HG03565 (cell line): Measurements from ENCODE around the gene SCYGR8.
"Not testable (repeated sequence)": the region's sequence is repeated elsewhere in the genome, so short reads cannot be mapped to it uniquely, and the experiment has no call there.

Experiments
- ATAC-seq: cut with Tn5 transposase; IDR thresholded peaks from one replicate; pipeline ENCODE4 v1.9.1; 2021; ENCODE audit warnings: mild to moderate bottlenecking, moderate library complexity; ENCODE audit not compliant: unreplicated experiment

Gene SCYGR8, protein sequence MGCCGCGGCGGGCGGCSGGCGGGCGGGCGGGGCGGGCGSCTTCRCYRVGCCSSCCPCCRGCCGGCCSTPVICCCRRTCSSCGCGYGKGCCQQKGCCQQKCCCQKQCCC

DNA sequence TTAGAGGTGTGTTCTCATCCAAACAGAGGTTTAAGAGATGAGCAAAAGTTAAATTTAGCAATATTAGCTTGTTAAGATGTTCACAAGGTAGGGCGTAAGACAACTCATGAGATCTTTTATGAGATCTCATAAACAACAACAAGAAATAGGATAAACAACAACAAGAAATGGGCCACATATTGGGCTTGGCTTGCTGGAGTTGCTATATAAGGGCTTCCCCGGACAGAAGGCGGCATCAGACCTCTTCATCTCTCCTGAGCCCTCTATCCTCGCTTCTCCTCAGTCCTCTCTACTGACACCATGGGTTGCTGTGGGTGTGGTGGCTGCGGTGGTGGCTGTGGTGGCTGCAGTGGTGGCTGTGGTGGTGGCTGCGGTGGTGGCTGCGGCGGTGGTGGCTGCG is at the start of gene SCYGR8:
TSS of gene SCYGR8 (plus strand) at position 301 of the 400 bp plus-strand sequence. CDS start at position 301, 0 bp downstream.
- ATAC-seq = no peak

DNA sequence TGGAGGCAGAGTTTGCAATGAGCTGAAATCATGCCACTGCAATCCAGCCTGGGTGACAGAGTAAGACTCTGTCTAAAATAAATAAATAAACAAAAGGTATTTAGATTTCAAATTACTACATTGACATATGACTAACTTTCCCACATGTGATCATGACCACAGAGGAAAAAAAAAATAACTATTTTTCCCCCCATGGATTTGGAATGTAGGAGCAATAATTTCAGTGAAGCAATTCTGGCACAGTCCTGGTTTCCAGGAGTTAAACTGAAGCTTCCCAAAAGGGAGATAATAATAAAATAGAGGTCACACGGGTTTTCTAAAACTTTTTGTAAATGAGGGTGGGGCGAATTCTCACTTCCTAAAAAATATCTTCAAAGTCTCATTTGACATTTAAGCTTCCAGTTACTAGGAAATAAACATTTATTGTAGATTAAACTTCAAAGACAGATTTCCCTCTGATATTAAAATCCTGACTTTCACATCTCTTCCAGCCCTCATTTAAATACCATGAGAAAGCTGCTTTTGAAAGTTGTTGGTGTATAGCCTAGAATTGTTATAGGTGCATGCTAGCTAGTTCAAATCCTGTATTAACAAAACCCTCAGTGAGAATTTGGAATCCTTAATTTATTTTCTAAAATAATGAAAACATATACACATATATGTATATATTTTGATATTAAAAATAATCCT is 48.6 kb upstream of the SCYGR8 start:
- ATAC-seq = no peak

DNA sequence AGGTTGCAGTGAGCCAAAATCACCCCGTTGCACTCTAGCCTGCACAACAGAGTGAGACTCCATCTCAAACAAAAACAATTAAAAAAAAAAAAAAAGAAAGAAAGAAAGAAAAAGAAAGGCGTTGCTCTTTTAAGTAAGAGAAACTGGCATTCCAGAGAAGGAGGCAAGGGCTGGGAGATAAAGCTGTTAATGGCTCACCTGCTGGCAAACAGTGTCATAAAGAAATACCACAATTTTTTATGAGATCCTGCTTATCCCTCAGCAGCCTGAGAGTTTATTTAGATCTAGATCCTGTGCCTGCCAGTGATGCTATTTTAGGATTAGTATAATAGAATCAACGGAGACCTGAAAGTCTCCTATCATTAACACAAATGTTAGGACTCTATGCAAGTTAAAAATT is 44.1 kb upstream of the SCYGR8 start:
- ATAC-seq = no peak

DNA sequence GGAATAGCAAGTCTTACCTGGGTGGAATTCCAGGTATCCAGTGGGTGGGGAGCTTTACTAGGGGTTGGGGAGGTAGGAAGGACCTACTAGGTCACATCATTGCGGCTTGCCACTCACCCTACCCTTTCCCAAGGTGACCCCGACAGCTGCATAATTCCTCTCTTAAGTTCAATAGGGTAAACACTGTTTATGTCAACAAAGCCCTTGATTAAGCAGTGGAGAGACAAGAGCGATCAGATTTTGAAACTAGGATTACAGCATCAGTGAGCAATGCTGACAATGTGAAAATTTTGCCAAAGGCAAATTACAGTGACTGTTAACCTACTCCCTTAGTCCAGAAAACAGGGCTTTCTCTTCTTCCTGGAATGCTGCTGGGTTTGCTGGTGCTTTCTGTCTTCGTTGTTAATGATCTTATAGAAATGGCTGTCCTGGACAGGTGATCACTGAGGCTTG is 42.4 kb upstream of the SCYGR8 start:
- ATAC-seq = no peak

DNA sequence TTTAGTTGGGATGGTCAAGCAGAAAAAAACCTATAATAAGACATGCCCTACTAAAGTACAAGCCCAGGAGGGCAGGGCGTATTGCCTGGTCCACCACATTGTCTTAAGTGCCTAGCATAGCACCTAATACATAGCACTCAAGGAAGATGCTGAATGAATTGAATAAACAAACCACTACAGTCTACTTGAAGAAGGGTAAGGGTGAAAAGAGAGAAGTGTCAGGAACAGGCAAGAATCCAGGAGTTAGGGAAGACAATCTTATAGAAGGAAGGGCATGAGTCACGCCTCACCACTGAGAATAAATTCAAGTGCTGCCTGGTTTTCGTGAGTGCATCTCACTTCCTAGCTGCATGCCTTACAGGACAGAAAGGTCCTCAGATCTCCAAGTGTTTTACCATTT is 41.7 kb upstream of the SCYGR8 start:
- no peak for ATAC-seq

DNA sequence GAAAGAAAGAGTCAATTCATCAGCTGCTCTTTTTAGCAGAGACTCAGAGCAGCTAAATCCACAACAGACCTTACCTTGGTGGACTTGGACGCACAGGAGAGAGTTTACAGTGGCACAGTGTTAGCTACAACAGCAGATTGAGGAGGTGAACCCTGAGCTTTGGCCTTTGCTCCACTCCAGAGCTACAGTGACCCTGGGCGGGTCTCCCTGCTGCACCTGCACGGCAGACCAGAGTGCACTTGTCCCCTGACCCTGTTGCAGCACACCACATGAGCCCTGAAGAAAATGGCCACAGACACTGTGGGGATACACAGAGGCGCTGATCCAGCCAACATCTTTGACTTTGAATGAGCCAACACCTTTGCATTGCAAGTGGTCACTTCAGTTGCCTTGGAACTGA is 38.8 kb upstream of the SCYGR8 start:
- no peak for ATAC-seq

DNA sequence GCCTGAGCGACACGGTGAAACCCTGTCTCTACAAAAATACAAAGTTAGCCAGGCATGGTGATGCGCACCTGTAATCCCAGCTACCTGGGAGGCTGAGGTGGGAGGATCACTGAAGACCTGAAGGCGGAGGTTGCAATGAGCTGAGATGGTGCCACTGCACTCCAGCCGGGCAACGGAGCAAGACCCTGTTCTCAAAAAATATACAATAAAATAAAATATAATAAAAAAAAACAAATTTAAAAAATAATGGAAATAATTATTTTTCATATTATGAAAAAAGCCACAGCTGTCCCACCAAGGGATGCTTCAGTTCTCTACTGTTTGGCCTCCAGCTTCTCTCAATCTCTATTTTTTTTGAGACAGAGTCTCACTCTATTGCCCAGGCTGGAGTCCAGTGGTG is 38.3 kb upstream of the SCYGR8 start:
- ATAC-seq = no peak

DNA sequence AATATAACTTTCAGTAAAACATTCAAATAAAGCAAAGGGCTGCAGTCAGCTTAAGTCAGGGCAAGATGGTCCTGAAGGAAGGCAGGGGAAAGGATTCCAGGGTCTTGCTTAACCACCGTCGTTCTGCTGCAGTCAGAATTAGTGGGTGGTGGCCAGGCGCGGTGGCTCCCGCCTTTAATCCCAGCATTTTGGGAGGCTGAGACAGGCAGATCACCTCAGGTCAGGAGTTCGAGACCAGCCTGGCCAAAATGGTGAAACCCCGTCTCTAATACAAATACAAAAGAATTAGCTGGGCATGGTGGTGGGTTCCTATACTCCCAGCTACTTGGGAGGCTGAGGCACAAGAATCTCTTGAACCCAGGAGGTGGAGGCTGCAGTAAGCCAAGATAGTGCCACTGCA is 34.7 kb upstream of the SCYGR8 start:
- no peak for ATAC-seq

DNA sequence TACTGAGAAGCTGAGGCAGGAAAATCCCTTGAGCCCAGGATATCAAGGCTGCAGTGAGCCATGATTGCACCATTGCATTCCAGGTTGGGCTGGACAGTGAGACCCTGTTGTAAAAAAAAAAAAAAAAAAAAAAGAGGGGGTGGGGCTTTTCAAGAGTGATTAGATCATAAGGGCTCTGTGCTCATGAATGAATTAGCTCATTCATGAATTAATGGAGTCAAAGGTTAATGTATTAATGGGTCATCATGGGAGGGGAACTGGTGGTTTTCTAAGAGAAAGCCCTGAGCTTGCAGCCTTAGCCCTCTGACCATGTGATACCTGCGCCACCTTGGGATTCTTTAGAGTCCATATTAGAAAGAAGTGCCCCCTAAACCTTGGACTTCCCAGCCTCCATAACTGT is 32.4 kb upstream of the SCYGR8 start:
- no peak for ATAC-seq

DNA sequence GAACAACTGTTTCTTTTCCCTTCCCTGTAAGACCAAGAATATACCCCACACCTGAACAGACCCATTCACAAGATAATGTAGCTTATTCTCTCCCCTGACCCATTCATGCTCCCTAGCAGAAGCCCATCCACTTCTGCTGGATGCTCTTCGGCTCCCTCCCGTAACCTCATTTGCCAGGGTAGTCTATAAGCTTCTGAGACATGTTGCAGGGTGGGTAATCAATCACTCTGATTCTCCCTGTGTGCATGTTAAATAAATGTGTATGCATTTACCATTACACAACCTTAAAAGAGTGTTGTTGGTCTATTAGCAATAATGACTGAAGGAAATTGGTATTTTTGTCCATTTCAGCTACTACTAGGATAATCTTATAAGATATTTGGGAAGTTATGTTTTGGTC is 29.2 kb upstream of the SCYGR8 start:
- no peak for ATAC-seq

DNA sequence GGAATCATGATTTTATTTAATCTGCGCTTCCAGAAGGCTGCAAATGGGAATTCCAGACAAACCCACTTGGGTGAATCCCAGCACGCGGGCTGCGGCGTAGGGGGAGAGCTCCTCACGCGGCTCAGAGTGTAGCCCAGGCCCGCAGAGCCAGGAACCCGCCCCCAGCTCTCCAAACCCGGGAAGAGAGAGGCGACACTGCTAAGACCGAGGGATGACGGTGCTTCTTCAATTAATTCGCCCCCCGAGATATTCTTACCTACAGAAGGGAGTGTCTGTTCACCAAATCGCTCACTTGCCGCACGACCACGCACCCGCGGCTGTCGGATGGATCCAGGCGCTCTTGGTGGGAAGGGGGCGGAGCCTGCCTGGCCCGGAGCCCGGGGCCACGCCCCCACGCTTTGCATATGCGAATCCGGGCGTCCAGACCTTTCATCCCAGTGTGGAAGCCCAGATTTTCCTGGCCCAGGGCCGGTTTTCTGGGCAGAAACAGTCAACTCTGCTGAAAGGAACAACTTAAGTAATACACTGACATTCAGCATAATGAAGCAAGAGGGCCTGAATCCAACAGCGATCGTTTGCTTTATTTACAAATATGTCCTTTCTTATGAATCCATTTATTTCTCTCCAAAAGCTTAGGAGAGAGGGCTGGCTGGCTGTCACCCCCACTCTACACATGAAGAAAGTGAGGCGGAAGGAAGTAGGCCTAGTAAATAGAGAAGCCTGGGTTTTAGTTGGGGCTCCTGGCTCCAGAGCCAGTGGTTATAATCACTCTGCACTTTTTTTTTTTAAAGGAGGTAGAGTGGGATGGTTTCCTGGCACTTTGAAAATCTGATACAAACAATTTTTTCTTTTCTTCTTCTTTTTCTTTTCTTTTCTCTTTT is 27.8 kb upstream of the SCYGR8 start, which contains the start of gene SLC19A3:
TSS of gene SLC19A3 (minus strand) at position 342 of the 881 bp plus-strand sequence. CDS start 15,710 bp downstream, outside the sequence.
- no peak for ATAC-seq

DNA sequence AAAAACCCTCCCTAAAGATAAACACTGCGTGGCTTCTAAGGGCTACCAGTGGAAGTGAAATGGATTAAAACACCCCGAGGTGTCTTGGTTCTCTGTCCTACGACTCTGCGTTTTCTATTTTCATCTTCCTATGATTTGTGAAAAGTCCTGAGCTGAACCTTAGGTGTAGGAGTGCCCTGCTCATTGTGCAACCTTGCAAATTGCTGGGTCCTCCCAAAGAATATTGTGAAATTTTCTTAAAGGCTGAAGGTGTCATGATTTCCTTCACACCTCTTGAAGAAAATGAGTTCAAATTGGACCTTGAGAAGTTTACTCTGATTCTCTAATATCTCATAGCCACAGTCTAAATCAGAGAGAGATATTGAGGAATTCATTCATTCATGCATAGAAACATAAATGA is 26.1 kb upstream of the SCYGR8 start:
- ATAC-seq = no peak

DNA sequence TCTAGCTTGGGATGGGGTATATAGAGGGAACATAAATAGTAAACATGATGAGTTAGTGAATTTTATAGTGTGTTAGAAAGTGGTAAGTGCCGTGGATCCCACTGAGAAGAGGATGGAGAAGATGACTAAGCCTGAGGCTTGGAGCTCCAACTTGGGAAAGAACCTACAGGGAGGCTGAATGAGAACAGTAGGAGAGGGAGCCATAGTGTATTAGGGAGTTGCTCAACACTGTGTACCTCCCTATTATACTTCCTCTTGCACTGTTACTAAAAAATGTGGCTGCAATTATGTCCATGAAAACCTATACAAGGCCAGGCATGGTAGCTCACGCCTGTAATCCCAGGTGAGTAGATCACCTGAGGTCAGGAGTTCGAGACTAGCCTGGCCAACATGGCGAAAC is 25.0 kb upstream of the SCYGR8 start:
- no peak for ATAC-seq

DNA sequence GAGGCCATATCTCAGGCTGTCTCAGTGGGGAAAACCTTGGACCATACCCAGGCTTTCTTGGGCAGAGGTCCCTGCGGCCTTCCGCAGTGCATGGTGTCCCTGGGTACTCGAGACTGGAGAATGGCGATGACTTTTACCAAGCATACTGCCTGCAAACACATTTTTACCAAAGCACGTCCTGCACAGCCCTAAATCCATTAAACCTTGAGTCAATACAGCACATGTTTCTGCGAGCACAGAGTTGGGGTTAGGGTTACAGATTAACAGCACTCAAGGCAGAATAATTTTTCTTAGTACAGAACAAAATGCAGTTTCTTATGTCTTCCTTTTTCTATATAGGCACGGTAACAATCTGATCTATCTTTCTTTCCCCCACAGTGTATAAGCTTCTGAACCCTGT is 22.9 kb upstream of the SCYGR8 start:
- ATAC-seq = not testable (repeated sequence)

DNA sequence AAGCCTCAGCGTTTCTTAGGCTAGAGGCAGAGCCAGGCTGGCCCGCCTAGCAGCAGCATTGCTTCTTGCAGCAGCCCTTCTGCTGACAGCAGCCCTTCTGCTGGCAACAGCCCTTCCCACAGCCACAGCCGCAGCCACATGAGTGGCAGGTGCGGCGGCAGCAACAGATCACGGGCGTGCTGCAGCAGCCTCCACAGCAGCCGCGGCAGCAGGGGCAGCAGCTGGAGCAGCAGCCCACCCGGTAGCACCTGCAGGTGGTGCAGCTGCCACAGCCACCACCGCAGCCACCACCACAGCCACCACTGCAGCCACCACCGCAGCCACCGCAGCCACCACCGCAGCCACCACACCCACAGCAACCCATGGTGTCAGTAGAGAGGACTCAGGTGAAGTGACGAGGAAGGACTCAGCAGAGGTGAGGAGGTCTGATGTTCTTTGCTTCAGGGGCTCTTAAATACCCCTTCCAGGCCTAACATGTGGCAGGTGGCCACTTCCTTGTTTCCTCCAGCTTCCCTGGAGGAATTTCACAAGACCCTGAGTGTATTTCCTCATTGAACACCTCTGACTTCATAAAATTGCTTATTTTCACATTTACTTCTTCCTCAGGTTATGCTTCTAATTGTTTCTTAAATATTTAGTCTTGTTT is 21.2 kb upstream of the SCYGR8 start, which contains the start of gene SCYGR6:
TSS of gene SCYGR6 (minus strand) at position 364 of the 646 bp plus-strand sequence. CDS start at position 364, 0 bp downstream.
- ATAC-seq = no peak

DNA sequence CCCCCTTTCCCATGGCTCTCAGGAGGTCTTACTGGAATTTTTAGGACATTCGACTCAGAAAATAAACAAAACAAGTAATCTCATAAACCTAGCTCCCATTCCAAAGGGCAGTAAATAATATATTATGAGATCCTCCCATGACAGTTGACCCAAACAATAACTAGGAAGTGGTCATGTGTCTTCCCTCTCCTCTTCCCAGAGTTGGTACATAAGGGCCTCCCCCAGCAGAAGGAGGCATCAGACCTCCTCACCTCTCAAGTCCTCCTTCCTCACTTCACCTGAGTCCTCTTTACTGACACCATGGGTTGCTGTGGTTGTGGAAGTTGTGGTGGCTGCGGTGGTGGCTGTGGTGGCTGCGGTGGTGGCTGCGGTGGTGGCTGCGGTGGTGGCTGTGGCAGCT is 17.7 kb upstream of the SCYGR8 start, which contains the start of gene SCYGR7:
TSS of gene SCYGR7 (plus strand) at position 301 of the 400 bp plus-strand sequence. CDS start at position 301, 0 bp downstream.
- no peak for ATAC-seq

DNA sequence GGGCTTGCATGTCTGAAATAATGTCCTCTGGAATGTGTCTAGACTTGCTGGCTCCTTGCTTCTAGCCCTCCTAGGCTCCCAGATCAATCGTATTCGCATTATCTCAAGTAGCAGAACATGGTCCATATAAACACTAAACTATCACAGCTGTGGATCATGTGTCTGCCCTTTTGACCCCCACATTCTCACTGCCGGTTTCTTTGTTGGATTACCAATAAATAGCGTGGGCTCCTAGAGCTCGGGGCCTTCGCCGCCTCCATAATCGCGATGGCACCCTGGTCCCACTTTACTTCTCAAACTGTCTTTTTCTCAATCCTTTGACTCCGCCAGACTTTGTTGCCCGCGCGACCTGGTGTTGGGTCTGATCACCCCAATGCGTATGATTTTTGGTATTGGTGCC is 6.3 kb upstream of the SCYGR8 start:
- ATAC-seq = no peak

DNA sequence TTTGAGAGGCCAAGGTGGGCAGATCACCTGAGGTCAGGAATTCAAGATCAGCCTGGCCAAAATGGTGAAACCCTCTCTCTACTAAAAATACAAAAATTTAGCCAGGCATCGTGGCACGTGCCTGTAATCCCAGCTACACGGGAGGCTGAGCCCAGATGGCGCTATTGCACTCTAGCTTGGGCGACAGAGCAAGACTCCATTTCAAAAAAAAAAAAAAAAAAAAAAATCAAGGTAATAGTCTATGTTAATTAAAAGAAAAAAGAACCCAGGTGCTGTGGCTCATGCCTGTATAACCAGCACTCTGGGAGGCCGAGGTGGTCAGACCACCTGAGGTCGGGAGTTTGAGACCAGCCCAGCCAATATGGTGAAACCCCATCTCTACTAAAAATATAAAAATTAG is 5.0 kb upstream of the SCYGR8 start:
- ATAC-seq = not testable (repeated sequence)

DNA sequence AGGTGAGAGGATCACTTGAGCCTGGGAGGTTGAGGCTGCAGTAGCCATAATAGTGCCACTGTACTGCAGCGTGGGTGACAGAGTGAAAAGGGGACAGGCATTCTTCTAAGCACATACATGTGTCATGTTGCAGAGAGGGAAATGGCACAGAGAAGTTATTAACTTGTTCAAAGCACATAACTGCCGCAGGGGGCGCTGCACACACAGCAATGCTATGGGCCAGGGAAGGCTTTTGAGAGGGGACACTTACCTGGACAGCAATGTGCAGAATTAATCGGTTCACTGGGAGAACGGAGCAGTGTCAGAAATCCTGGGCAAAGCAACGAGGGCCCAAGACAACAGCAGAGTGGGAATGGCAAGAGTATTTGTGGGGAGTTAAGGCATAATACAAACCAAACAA is 2.4 kb downstream of the SCYGR8 start:
- no peak for ATAC-seq

DNA sequence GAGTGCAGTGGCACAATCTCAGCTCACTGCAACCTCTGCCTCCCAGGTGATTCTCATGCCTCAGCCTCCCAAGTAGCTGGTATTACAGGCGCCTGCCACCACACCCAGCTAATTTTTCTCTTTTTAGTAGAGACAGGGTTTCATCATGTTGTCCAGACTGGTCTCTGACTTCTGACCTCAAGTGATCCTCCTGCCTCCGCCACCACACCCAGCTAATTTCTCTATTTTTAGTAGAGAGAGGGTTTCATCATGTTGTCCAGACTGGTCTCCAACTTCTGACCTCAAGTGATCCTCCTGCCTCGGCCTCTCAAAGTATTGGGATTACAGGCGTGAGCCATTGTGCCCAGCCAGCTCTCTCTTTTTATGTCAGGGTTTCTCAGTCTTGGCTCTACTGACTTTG is 10.6 kb downstream of the SCYGR8 start:
- not testable (repeated sequence) for ATAC-seq
